Parathyroid adenoma (tissue), 2 donors: ENCODE data around the gene HES6.

Experiments
- H2AFZ ChIP-seq: fragments of 300-600 bp; sonication (generic); one replicate; pipeline ENCODE4 v1.7.0; 2017; ENCODE audit warnings: antibody characterized with exemption, mild to moderate bottlenecking
- H3K27ac ChIP-seq: fragments of 300-600 bp; sonication (generic); one replicate; pipeline ENCODE4 v1.7.0; 2017
- H3K27me3 ChIP-seq: fragments of 300-600 bp; sonication (generic); one replicate; pipeline ENCODE4 v1.7.0; 2017; ENCODE audit warnings: low read length; ENCODE audit not compliant: control insufficient read depth, insufficient read depth
- H3K36me3 ChIP-seq: fragments of 300-600 bp; sonication (generic); one replicate; pipeline ENCODE4 v1.7.0; 2017; ENCODE audit warnings: low read length; ENCODE audit not compliant: control insufficient read depth, insufficient read depth
- H3K4me1 ChIP-seq: fragments of 300-600 bp; sonication (generic); one replicate; pipeline ENCODE4 v1.7.0; 2017; ENCODE audit warnings: control low read depth
- H3K4me2 ChIP-seq: fragments of 300-600 bp; sonication (generic); one replicate; pipeline ENCODE4 v1.7.0; 2017; ENCODE audit warnings: low read length
- H3K4me3 ChIP-seq: fragments of 300-600 bp; sonication (generic); one replicate; pipeline ENCODE4 v1.7.0; 2017; ENCODE audit warnings: low read depth, low read length
- H3K79me2 ChIP-seq: fragments of 300-600 bp; sonication (generic); one replicate; pipeline ENCODE4 v1.7.0; 2017; ENCODE audit warnings: control low read depth
- H3K9ac ChIP-seq: fragments of 300-600 bp; sonication (generic); one replicate; pipeline ENCODE4 v1.7.0; 2017; ENCODE audit warnings: mild to moderate bottlenecking
- H3K9me3 ChIP-seq: fragments of 300-600 bp; sonication (generic); one replicate; pipeline ENCODE4 v1.7.0; 2017; ENCODE audit warnings: low read length; ENCODE audit not compliant: control insufficient read depth
- TF ChIP-seq, protein P1 (sequence below): fragments of 300-600 bp; sonication (generic); IDR thresholded peaks from one replicate; pipeline ENCODE4 v1.7.0; 2017; ENCODE audit warnings: antibody characterized with exemption, mild to moderate bottlenecking
- donor health status: primary hyperparathyroidism.

HES6 gene

DNA sequence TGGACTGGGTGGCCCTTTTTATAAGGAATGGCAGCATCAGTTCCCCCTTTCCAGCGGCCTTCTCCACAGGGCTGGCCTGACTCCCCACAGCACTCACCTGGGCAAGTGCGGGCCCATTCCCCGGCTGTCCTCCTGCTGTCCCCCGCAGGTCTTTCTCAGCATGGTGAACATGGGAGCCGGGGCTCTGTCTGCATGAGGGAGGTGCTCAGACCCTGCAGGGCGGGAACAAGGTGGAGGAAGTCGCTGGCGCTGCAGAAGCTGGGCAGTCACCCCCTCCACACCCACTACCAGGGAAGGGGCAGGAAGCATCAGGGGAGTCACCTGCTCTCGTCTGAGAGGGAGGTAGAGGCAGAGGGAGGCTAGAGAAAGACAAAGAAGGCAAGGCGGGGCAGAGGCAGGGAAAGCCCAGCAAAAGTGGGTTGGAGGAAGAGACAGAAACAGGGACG lies 12.2 kb downstream of the HES6 start:
- no peaks in the 10 kb centered on the region for H3K27me3 ChIP-seq
- no peaks in the 10 kb centered on the region for H3K9me3 ChIP-seq
- H3K9ac ChIP-seq, result no peak overlapping the region
- no peak overlapping the region for H3K4me3 ChIP-seq
- no peak overlapping the region for H2AFZ ChIP-seq
- TF ChIP-seq, protein P1, sequence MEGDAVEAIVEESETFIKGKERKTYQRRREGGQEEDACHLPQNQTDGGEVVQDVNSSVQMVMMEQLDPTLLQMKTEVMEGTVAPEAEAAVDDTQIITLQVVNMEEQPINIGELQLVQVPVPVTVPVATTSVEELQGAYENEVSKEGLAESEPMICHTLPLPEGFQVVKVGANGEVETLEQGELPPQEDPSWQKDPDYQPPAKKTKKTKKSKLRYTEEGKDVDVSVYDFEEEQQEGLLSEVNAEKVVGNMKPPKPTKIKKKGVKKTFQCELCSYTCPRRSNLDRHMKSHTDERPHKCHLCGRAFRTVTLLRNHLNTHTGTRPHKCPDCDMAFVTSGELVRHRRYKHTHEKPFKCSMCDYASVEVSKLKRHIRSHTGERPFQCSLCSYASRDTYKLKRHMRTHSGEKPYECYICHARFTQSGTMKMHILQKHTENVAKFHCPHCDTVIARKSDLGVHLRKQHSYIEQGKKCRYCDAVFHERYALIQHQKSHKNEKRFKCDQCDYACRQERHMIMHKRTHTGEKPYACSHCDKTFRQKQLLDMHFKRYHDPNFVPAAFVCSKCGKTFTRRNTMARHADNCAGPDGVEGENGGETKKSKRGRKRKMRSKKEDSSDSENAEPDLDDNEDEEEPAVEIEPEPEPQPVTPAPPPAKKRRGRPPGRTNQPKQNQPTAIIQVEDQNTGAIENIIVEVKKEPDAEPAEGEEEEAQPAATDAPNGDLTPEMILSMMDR, result no peak
- H3K4me1 ChIP-seq, result no peaks in the 10 kb centered on the region
- H3K27ac ChIP-seq, result no peak overlapping the region
- no peaks in the 10 kb centered on the region for H3K79me2 ChIP-seq
- no peaks in the 10 kb centered on the region for H3K36me3 ChIP-seq
- H3K4me2 ChIP-seq, result no peak overlapping the region

DNA sequence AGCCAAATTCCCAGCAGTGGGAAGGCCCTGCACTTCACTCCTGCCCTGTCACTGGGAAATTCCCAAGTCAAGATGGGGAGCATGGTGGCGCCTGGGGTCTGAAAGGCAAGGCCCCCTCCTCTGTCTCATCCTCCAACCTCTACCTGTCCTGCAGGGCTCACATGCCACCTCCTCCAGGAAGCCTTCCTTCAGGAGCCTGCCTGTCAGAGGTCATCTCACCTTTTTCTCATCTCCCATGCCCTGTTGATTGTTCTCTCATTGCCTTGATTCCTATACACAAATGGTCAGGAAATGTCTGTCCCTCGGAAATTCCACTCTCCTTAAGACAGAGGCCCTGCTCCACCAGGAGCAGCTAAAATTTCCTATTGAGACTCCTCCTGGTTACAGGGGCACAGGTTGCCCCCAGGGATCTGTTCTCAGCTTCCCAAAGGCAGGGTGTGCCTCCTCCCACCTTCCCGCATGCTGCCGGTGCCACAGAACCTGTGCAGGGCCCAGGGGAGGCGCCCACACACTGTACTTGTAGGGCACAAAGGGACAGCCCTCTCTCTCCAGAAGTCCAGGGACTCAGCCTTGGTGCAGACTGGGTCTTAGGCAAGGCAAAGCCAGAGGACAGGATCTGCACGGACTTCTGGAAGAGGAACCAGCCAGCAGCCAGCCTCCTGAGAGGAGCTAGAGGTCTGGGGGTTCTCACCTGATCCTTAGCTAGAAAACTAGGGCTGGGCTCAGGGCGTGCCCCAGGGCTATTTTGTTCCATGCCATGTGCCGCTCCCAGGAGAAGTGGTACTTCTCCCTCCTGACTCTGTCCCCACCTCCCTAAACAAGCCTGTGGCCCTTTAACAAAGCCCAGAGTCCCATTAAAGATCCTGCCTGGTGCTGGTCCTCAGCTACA lies 12.9 kb downstream of the HES6 start:
- no peaks in the 10 kb centered on the region for H3K9me3 ChIP-seq
- H3K4me2 ChIP-seq, result no peak overlapping the region
- H2AFZ ChIP-seq, result no peak overlapping the region
- no peaks in the 10 kb centered on the region for H3K4me1 ChIP-seq
- TF ChIP-seq, protein P1, result no peak
- H3K27ac ChIP-seq, result no peak overlapping the region
- H3K36me3 ChIP-seq, result no peaks in the 10 kb centered on the region
- H3K79me2 ChIP-seq, result no peaks in the 10 kb centered on the region
- no peaks in the 10 kb centered on the region for H3K27me3 ChIP-seq
- H3K4me3 ChIP-seq, result no peak overlapping the region
- H3K9ac ChIP-seq, result no peak overlapping the region

DNA sequence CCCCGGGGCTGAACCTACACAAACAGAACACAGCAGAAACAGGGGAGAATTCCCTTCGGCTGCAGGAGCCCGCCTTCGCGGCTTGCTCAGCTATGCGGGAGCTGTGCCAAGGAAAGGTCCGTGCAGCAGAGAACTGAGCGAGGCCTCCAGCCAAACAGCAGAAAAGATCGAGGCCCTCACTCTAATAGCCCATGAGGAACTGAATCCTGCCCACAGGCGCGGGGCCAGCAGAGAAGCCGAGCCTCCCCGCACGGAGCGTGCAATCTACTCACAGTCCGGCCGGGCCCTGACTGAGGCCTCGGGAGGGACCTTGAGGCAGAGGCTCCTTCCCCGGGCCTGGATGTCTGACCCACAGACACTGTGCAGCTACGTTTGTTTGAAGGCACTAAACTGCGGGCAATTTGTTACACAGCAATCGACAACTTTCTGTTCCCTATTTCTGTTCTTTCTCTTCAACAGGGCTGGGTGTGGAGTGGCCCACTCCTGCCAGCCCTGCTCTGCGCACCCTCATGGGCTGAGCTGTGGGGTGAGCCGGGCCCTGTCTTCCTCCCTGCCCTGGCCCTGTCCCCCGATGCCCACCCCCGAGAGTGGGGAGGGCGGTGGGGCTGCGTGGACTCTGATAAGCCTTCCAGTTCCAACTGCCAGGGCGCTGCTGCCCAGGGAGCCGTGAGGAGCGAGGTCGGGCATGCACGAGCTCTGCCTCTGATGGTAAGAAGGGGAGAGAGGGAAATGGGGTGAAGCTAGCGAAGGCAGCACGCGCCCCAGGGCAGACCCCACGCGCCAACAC lies 13.7 kb downstream of the HES6 start:
- Histone ChIP-seq H3K27me3 (no peaks in the 10 kb centered on the region), H2AFZ (no peak overlapping the region), H3K4me3 (no peak overlapping the region), H3K27ac (no peak overlapping the region), H3K79me2 (no peaks in the 10 kb centered on the region), H3K9ac (no peak overlapping the region), H3K4me2 (no peak overlapping the region), H3K36me3 (no peaks in the 10 kb centered on the region), H3K9me3 (no peaks in the 10 kb centered on the region), H3K4me1 (no peaks in the 10 kb centered on the region)
- TF ChIP-seq, protein P1, result no peak

DNA sequence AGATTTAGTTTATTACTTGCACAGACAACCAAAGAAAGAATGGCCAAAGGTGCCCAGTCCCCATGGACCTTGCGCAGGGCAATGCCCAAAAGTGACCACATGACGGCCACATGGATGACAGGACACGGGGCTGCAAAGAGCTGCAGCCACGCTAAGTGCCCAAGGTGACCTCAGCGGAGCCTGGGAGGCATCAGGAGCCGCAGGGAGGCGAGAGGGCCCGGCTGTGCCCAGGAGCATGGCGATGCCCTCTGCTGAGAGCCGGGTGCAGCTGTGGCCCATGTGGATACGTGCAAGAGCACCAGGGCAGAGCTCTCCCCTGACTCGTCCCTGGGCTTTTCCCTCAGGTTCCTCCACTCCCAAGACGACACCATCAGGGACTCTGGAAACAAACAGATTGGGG lies 14.7 kb downstream of the HES6 start:
- Histone ChIP-seq H3K9me3 (no peaks in the 10 kb centered on the region), H3K9ac (no peak overlapping the region), H3K27me3 (no peaks in the 10 kb centered on the region), H3K27ac (no peak overlapping the region), H2AFZ (no peak overlapping the region), H3K4me1 (no peaks in the 10 kb centered on the region), H3K4me3 (no peak overlapping the region), H3K4me2 (no peak overlapping the region), H3K36me3 (no peaks in the 10 kb centered on the region), H3K79me2 (no peaks in the 10 kb centered on the region)
- TF ChIP-seq, protein P1, result no peak
